NCI-H1105 treated with DMSO at 0.1 percent for 48 hours (cell line): ENCODE measurements around the gene CEP41.

ENCODE experiments used
- DNase-seq: peaks from one replicate; lab custom pipeline; 2025; lab: John Stamatoyannopoulos, UW

The CEP41 gene

GRCh38 chr7:130350945-130351790 lies 89.6 kb downstream of the CEP41 start:
- peak; percentile 67 for DNase-seq

DNA sequence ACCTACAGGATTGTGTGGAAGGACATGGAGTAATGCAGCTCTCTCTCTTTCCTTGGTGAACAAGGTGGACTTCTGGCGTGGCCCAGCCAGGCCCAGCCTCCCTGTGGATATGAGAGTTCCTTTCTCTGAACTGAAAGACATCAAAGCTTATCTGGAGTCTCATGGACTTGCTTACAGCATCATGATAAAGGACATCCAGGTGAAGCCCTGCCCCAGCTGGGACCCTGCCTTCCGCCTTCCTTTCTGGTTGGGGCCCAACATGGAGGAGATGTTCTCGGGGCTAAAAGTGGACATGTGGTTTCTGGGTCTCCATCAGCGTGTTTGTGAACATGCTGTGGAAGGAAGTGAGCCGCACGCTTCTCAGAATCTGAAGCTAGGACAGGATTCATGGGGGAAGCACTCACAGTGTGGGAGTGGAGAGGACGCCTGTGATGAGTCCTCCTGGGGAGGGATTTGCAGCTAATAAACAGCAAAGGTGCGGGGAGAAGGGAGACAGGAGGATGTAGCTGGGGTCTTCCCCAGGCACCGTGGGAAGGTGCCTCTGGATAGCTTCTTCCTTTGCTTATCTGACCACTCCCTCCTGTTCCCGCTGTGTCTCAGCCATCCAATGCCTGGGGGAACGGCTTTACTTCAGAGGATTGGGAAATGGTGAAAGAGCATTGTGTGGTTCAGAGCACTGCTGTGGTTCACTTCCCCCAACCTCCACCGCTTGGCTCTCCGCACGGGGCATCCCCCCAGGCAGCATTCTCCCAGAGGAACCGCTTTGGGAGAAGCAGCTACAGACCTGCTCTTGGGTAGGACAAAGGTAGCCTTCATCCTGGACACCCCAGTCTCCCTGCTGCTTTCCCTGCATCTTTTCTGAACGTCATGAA lies 90.7 kb downstream of the CEP41 start:
- peak; percentile 33 for DNase-seq

DNA sequence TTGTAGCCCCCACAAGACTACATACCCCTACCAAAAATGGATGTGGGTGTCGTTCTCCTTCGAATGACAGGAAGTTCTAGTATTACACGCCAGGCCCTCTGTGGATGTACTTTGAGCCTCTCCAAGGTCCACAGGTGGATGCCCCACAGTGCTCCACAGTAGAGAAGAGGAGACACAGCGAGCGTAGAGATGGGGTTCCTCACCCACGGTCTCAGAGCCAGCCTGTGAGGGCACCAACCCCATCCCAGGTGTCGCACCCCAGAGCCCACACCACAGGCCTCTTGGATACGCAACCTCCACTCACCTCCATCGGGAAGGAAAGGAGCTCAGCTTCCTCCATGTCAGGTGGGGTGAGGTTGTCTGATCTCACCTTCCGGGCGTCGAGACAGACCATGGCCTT lies 93.9 kb downstream of the CEP41 start:
- DNase-seq = no peak

- no peak for DNase-seq
Measured at GRCh38 chr7:130346177-130346905, 94.5 kb downstream of the CEP41 start.

DNA sequence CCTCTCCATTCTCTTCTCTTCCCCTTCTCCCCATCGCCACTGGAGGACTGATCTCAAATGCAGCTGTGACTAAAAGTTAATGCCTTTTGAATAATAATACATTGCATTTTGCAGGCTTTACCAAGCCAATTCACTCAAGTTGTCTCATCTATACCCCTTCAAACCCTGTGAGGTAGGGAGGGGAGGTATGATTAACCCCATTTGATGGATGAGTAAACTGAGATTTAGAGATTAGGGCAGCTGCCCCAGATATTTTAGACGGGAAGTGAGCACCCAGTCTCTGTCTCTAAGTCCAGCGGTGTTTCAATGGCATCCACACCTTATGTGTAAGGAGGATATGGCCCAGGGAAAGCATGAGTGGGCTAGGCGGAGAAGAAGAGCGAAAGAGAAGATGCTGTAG lies 95.1 kb downstream of the CEP41 start:
- no peak for DNase-seq

DNA sequence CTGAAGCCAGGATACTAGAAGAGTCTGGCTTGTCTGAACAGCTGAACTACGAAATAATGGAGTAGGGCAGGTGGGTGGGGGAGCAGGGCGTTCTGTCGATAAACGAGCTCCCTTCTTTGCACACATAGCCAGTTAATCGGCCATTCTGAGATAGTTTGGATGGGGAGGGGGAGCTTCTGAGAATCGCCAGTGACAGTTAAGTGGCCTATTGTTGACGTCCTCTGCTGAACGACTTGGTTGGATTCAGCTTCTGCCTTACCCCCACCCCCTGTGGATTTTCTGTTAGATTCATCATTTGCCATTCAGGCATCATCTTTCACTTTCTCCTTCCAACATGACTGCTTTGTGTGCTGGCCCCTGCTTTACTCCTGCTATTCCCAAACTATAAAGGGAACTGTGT lies 95.7 kb downstream of the CEP41 start:
- DNase-seq = peak; percentile 73

DNA sequence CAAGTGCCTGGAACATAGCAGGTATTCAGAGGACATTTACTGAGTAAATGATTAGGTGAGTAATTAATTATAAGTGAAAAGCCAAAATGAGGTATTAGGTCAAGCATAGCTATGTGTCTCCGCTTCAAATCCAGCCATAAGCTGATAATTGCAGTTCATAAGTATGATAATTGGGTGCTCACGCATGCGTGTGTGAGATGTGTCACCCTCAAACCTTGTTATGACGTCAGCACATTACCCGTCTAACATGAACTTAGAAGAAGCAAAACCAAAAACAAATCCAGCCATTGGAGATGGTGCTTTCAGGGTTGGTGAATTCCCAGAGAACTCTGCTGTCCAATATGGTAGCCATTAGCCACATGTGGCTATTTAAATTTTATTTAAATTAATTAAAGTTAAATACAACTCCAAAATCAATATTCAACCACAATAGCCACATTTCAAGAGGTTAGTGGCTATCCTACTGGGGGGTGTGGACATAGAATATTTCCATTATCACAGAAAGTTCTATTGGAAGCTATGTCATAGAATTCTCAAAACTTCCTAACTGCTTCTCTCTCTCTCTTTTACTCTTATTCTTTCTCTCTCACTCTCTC lies 96.4 kb downstream of the CEP41 start, which contains the start of gene CPA5:
Gene CPA5 (plus strand): TSS at position 546 of the 596 bp plus-strand sequence. CDS start 1,670 bp downstream, outside the sequence.
- DNase-seq = no peak
